Measurements from ENCODE around the gene ADGRB3.

ADGRB3 gene

GRCh38 chr6:69314531-69314930 lies 679.4 kb downstream of the ADGRB3 start:
- DNase-seq (ENCODE audit: low read depth in 2 of 2): no peak

GRCh38 chr6:69331886-69332285 lies 696.8 kb downstream of the ADGRB3 start:
- DNase-seq (ENCODE audit: low read depth in 2 of 2): no peak

- no peak for DNase-seq (ENCODE audit: low read depth in 2 of 2)
Measured at GRCh38 chr6:69337311-69337710, 702.2 kb downstream of the ADGRB3 start.

- DNase-seq (ENCODE audit: low read depth in 2 of 2): no peak
Measured at GRCh38 chr6:69338431-69339162, 703.5 kb downstream of the ADGRB3 start.

GRCh38 chr6:69339163-69339550 lies 704.1 kb downstream of the ADGRB3 start:
- no peak for DNase-seq (ENCODE audit: low read depth in 2 of 2)

GRCh38 chr6:69340196-69340595 lies 705.1 kb downstream of the ADGRB3 start:
- DNase-seq (ENCODE audit: low read depth in 2 of 2): no peak

GRCh38 chr6:69343851-69344250 lies 708.8 kb downstream of the ADGRB3 start:
- DNase-seq (ENCODE audit: low read depth in 2 of 2): no peak

- no peak for DNase-seq (ENCODE audit: low read depth in 2 of 2)
Measured at GRCh38 chr6:69349771-69350170, 714.7 kb downstream of the ADGRB3 start.

- DNase-seq (ENCODE audit: low read depth in 2 of 2): no peak
Measured at GRCh38 chr6:69362209-69362608, 727.1 kb downstream of the ADGRB3 start.

GRCh38 chr6:69366831-69367230 lies 731.7 kb downstream of the ADGRB3 start:
- no peak for DNase-seq (ENCODE audit: low read depth in 2 of 2)

GRCh38 chr6:69368613-69369012 lies 733.5 kb downstream of the ADGRB3 start:
- no peak for DNase-seq (ENCODE audit: low read depth in 2 of 2)

GRCh38 chr6:69370763-69371162 lies 735.7 kb downstream of the ADGRB3 start:
- DNase-seq (ENCODE audit: low read depth in 2 of 2): no peak

GRCh38 chr6:69378326-69378725 lies 743.2 kb downstream of the ADGRB3 start:
- DNase-seq (ENCODE audit: low read depth in 2 of 2): no peak

GRCh38 chr6:69379518-69379917 lies 744.4 kb downstream of the ADGRB3 start:
- DNase-seq (ENCODE audit: low read depth in 2 of 2): no peak

GRCh38 chr6:69383627-69384026 lies 748.5 kb downstream of the ADGRB3 start:
- no peak for DNase-seq (ENCODE audit: low read depth in 2 of 2)

- DNase-seq (ENCODE audit: low read depth in 2 of 2): no peak
Measured at GRCh38 chr6:69386426-69386825, 751.3 kb downstream of the ADGRB3 start.

- DNase-seq (ENCODE audit: low read depth in 2 of 2): no peak
Measured at GRCh38 chr6:69390125-69390524, 755.0 kb downstream of the ADGRB3 start.

GRCh38 chr6:69391106-69391505 lies 756.0 kb downstream of the ADGRB3 start:
- DNase-seq (ENCODE audit: low read depth in 2 of 2): no peak

- no peak for DNase-seq (ENCODE audit: low read depth in 2 of 2)
Measured at GRCh38 chr6:69392745-69393144, 757.7 kb downstream of the ADGRB3 start.

- no peak for DNase-seq (ENCODE audit: low read depth in 2 of 2)
Measured at GRCh38 chr6:69398311-69398710, 763.2 kb downstream of the ADGRB3 start.

GRCh38 chr6:69398729-69399128 lies 763.6 kb downstream of the ADGRB3 start:
- DNase-seq (ENCODE audit: low read depth in 2 of 2): no peak

GRCh38 chr6:69408886-69409285 lies 773.8 kb downstream of the ADGRB3 start:
- no peak for DNase-seq (ENCODE audit: low read depth in 2 of 2)

GRCh38 chr6:69416776-69417175 lies 781.7 kb downstream of the ADGRB3 start:
- no peak for DNase-seq (ENCODE audit: low read depth in 2 of 2)

- DNase-seq (ENCODE audit: low read depth in 2 of 2): no peak
Measured at GRCh38 chr6:69421269-69421668, 786.2 kb downstream of the ADGRB3 start.

Data from stimulated activated CD8-positive, alpha-beta memory T cell treated with anti-CD3 and anti-CD28 coated beads, Interleukin-2, amount 100 ng/mL, for 48 hours (primary cell).